Kidney (tissue), 14 donors: ENCODE data around the gene RAI1. TPM values are rescaled to one million over a fixed set of nuclear protein-coding genes. Genes with fewer than 3 reads are reported as not detected.

ENCODE experiments used
- DNase-seq, 5 donors: peaks; one replicate each; pipeline ENCODE4 v3.0.0-alpha.2; 2013 to 2020
- FAIRE-seq: peaks from 2 replicates; lab custom pipeline; 2012; peaks lifted over from hg19 to GRCh38; lab: Jason Lieb, UNC
- H3K27ac ChIP-seq, 2 donors: one replicate each; pipeline ENCODE4 v1.7.0; 2013; ENCODE audit warnings: low read depth in 2 of 2, low read length in 2 of 2, inconsistent platforms in 1 of 2
- H3K27me3 ChIP-seq: one replicate; pipeline ENCODE4 v1.7.1; 2013; ENCODE audit warnings: low read length, inconsistent platforms; ENCODE audit not compliant: control insufficient read depth, insufficient read depth
- H3K36me3 ChIP-seq, 3 donors: one replicate each; pipeline versions ENCODE4 v1.7.0 to v1.7.1; 2013; ENCODE audit warnings: low read length in 3 of 3, control low read depth in 1 of 3, inconsistent platforms in 1 of 3; ENCODE audit not compliant: insufficient read depth in 3 of 3, control insufficient read depth in 2 of 3
- H3K4me1 ChIP-seq, 3 donors: one replicate each; pipeline versions ENCODE4 v1.7.0 to v1.7.1; 2013; ENCODE audit warnings: low read length in 3 of 3, inconsistent platforms in 1 of 3, low read depth in 1 of 3; ENCODE audit not compliant: control insufficient read depth in 2 of 3, insufficient read depth in 2 of 3
- H3K4me3 ChIP-seq, 3 donors: one replicate each; pipeline versions ENCODE4 v1.7.0 to v1.8.1; 2013; ENCODE audit warnings: low read length in 3 of 3, control low read depth in 1 of 3, inconsistent platforms in 1 of 3
- H3K9ac ChIP-seq, 3 donors: one replicate each; pipeline versions ENCODE4 v1.7.0 to v1.7.1; 2013; ENCODE audit warnings: low read length in 3 of 3, control low read depth in 1 of 3, inconsistent platforms in 1 of 3
- H3K9me3 ChIP-seq, 3 donors: one replicate each; pipeline versions ENCODE4 v1.7.0 to v1.7.1; 2013; ENCODE audit warnings: low read length in 3 of 3, control low read depth in 1 of 3, inconsistent platforms in 1 of 3; ENCODE audit not compliant: control insufficient read depth in 2 of 3, insufficient read depth in 1 of 3
- intact Hi-C: fragments of 100-400 bp; cut with DNase I; formaldehyde crosslinking; loops from one replicate; pipeline ENCODE4 v1.11.1; 2022
- polyA plus RNA-seq: library from polyadenylated mRNA; stranded (reverse); fragments of 350-450 nt; fragmentation: Illumina TruSeq; extraction: RNeasy Lipid Tissue Mini Kit (QIAGEN cat#74804); gene quantifications from one replicate; pipeline ENCODE4 v1.2.3, GENCODE V29; 2014; ENCODE audit warnings: low read depth, low replicate concordance; ENCODE audit not compliant: insufficient read depth
- total RNA-seq: library from RNA; stranded (reverse); fragmentation: NEBNext Ultra II Directional; extraction: Animal tissue kit (Norgen Biotek cat#: 25700); gene quantifications from one replicate; pipeline ENCODE4 v1.2.1, GENCODE V29; 2021
- TF ChIP-seq, protein P1 (sequence below): IDR thresholded peaks from 3 replicates; pipeline ENCODE4 v1.5.1; 2012; ENCODE audit warnings: mild to moderate bottlenecking, moderate library complexity, borderline replicate concordance; ENCODE audit not compliant: insufficient read depth; ENCODE audit errors: extremely low read depth
- donor health status: control.
- donor health status: control.
- donor health status: control.
- donor health status: control.
- donor health status: control.
- donor health status: DM: yes; HTN: yes; CAD: no.
- donor health status: Normal renal cell carcinoma (clear cell type).

Gene RAI1
- total and polyA plus RNA-seq, 2 donors from 2014 or later, result 6.7 to 50.5 TPM

DNA sequence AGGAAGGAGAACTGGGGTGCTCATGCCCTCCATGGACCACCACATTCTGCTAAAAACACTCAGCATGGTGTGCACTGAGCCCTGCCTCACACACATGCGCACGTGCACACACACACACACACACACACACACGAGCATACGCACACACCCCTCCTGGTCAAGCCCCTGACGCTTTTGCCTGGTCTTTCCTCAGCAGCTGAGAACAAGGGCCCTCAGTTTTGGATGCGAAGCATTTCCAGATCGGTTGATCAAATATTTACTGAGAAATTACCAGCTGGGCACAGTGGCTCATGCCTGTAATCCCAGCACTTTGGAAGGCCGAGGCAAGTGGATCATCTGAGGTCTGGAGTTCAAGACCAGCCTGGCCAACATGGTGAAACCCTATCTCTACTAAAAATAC lies 20.1 kb upstream of the RAI1 start:
- TF ChIP-seq, protein P1, sequence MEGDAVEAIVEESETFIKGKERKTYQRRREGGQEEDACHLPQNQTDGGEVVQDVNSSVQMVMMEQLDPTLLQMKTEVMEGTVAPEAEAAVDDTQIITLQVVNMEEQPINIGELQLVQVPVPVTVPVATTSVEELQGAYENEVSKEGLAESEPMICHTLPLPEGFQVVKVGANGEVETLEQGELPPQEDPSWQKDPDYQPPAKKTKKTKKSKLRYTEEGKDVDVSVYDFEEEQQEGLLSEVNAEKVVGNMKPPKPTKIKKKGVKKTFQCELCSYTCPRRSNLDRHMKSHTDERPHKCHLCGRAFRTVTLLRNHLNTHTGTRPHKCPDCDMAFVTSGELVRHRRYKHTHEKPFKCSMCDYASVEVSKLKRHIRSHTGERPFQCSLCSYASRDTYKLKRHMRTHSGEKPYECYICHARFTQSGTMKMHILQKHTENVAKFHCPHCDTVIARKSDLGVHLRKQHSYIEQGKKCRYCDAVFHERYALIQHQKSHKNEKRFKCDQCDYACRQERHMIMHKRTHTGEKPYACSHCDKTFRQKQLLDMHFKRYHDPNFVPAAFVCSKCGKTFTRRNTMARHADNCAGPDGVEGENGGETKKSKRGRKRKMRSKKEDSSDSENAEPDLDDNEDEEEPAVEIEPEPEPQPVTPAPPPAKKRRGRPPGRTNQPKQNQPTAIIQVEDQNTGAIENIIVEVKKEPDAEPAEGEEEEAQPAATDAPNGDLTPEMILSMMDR, result no peak
- Histone ChIP-seq H3K9ac (no peak overlapping the region), H3K36me3 (no peaks in the 10 kb centered on the region), H3K27ac (no peak overlapping the region), H3K4me3 (no peak overlapping the region), H3K9me3 (peaks cover 0 to 12% (median 0%) of the 10 kb centered on the region in 3 donors), H3K27me3 (no peaks in the 10 kb centered on the region), H3K4me1 (peaks cover 0 to 5% (median 0%) of the 10 kb centered on the region in 3 donors)
- FAIRE-seq (no peak), DNase-seq (peak in 2 of 5 donors; percentile 21 to 22)
- intact Hi-C loops, result no loop called here

DNA sequence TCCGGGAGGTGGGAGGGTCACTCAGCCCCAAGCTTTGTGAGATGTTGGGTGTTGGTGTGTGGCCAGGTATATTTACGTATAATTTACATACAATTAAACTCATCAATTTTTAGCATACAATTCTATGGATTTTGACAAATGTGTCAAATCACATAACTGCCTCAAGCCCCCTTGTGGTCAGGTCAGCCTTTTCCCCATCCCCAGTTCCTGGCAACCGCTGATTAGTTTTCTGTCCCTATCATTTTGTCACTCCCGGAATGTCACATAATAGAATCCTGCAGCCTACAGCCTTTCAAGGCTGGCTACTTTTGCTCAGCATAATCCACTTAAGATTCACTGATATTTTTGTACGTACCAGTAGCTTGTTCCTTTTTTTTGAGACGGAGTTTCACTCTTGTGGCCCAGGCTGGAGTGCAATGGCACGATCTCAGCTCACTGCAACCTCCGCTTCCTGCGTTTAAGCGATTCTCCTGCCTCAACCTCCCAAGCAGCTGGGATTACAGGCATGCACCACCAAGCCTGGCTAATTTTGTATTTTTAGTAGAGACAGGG lies 19.3 kb upstream of the RAI1 start:
- peaks cover 0 to 12% (median 0%) of the 10 kb centered on the region in 3 donors for H3K9me3 ChIP-seq
- FAIRE-seq (no peak), DNase-seq (peak in 2 of 5 donors; percentile 20 to 22)
- no peaks in the 10 kb centered on the region for H3K36me3 ChIP-seq
- TF ChIP-seq, protein P1, result no peak
- H3K27me3 ChIP-seq, result no peaks in the 10 kb centered on the region
- H3K27ac ChIP-seq, result no peak overlapping the region
- peaks cover 0 to 5% (median 0%) of the 10 kb centered on the region in 3 donors for H3K4me1 ChIP-seq
- no peak overlapping the region for H3K9ac ChIP-seq
- no peak overlapping the region for H3K4me3 ChIP-seq
- intact Hi-C loops, result no loop called here

DNA sequence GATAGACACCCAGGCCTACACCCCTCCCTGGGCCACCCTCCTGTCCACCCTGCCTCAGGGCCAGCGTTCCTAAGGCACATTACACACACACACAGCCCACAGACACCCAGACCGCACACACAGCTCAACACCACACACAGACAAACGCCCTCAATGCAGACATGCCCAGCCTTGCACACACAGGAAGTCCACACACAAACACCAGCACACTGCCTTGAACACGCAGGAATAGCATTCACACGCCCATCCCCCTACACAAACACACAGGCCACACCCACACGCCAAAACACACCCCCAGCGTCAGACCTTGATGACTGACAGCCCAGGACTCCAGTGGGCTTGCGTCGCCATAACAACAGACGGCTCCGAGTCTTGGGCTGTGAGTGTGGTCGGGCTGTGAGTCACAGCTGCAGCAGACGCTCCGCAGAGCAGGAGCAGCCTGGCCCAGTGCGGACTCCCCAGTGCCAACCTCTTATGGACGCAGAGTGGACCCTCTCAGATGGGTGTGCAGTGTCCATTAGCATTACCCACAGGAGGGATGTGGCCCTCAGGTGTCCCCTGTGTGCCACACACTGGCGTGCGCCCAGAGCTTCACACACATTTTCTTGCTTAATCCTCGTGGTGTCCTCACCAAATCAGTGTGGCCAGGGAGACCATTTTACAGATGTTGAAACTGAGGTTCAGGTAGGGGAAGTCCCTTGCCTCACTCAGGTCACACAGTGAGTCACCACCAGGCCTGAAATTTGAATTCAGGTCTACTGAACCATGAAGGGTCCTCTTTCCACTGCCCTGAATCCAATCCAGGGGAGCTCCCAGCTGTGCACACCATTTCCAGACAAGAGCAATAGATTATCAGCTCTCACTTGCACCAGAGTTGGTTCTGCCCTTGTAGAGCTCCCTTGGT lies 17.8 kb upstream of the RAI1 start:
- H3K36me3 ChIP-seq, result no peaks in the 10 kb centered on the region
- H3K4me3 ChIP-seq, result no peak overlapping the region
- H3K9ac ChIP-seq, result no peak overlapping the region
- H3K4me1 ChIP-seq, result peaks cover 0 to 5% (median 0%) of the 10 kb centered on the region in 3 donors
- no peak overlapping the region for H3K27ac ChIP-seq
- DNase-seq, result peak; percentile 84 to 93 (median 90)
- intact Hi-C loops, result no loop called here
- FAIRE-seq, result no peak
- H3K9me3 ChIP-seq, result peaks cover 0 to 12% (median 0%) of the 10 kb centered on the region in 3 donors
- H3K27me3 ChIP-seq, result no peaks in the 10 kb centered on the region
- TF ChIP-seq, protein P1, result no peak
